NCI-H2171 (cell line): Measurements from ENCODE around the gene FBP1.
A peak's percentile ranks its signal among the peaks of the same experiment; 100 is the strongest.

ENCODE experiments used
- DNase-seq: peaks from one replicate; lab custom pipeline; 2025; lab: John Stamatoyannopoulos, UW

The FBP1 gene

DNA sequence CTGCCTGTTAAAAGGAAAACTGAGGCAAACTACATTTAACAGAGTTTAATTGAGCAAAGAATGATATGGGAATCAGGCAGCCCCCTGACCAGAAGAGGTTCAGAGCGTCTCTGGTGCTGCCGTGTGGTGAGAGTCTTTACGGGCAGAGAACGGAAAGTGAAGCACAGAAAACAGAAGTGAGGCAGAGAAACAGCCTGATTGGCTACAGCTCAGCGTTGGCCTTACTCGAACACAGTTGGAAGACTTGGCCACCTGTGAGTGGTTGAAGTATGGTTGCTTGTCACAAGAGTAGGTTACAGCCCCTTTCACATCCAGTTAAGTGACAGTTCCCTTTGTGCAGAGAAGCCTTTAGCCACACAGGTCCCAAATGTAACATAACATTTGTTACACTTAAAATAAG, 16.9 kb upstream of the FBP1 start:
- no peak for DNase-seq

DNA sequence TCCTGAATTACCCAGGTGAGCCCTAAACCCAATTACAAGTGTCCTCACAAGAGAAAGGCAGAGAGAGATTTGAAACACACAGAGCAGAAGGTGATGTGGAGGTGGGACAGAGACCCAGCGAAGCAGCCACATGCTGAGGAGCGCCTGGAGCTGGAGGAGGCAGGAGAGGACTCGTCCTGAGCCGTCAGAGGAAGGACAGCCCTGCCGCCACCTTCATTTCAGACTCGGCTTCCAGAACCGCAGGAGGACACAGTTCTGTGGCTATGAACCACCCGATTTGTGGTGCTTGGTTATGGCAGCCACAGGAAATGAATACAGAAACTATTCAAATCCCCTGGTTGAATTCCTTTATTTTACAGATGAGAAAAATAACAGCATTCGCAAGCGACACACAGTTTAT, 16.4 kb upstream of the FBP1 start:
- no peak for DNase-seq

DNA sequence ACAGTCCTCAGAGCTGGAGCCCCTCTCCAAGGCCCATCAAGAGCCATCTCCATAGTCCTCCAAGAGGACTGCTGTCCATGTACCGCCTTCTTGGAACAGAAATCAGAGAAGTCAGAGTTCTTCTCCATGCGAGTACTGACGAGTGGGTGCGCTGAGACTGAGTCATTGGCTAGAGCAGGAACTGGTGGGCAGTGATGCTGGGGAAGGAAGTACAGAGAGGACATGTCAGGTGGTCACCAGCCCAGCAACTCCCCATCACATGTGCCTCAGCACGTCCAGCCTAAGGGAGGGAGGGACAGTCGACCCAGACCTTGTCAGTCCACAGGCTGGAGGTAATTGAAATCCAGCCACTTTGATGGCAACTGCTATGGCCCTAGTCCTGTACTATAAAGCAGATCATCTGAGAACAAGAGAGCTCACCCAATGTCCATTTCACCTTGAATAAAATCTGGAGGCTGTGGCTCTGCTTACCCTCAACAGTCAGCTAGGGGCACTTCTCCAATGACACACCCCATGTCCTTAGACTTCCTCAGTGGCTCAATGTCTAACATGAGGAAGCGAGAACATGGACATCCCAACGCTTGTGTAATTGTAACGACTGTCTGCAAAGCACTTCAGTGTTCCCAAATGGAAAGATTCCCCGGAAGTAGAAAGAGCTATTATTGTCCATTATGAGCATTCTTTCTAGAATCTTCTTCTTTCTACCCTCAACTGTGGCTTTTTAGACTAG, 15.0 kb upstream of the FBP1 start:
- no peak for DNase-seq

- no peak for DNase-seq
Observed at GRCh38 chr9:94650949-94651348, 11.6 kb upstream of the FBP1 start.

GRCh38 chr9:94649100-94649819, 9.9 kb upstream of the FBP1 start:
- DNase-seq, result no peak

GRCh38 chr9:94648185-94648584, 8.9 kb upstream of the FBP1 start:
- no peak for DNase-seq

DNA sequence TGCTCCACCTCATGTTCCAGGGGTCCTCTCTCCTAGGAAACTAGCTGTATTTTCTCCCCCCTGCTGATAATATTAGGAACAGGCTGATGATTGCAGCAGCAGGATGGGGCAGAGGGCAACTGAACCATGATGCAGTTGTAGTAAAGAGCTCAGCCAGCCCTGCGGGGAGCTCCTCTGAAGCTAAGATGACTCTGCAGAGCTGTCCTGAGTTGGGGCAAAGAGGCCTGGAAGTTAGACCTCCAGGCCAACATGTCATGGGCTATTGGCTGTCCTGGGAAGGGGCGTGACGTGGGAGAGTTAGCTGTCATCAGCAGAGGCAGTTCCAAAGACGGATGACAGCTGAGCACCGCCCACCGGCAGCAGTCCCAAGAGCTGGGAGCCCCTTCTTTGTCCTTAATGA, 6.6 kb upstream of the FBP1 start:
- DNase-seq, result peak; percentile 22

- DNase-seq, result no peak
Observed at GRCh38 chr9:94644543-94644942, 5.2 kb upstream of the FBP1 start.

DNA sequence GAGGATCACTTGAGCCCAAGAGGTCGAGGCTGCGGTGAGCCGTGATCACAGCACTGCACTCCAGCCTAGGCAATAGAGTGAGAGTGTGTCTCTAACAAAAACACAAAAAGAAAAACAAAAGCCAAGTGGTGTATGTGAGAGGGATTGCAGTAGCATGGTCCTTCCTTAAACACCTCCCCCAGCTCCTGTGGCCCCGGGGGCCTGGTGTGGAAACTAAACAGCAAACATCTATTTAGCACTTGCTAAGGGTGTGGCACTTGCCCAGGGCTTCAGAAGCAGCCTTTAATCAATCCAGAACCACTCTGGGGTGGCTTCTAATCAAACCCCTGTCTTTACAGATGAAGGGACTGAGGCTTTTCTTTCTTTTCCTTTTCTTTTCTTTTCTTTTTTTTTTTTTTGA, 4.4 kb upstream of the FBP1 start:
- no peak for DNase-seq

- no peak for DNase-seq
Observed at GRCh38 chr9:94643176-94643575, 3.9 kb upstream of the FBP1 start.

- no peak for DNase-seq
Observed at GRCh38 chr9:94642501-94642900, 3.2 kb upstream of the FBP1 start.

DNA sequence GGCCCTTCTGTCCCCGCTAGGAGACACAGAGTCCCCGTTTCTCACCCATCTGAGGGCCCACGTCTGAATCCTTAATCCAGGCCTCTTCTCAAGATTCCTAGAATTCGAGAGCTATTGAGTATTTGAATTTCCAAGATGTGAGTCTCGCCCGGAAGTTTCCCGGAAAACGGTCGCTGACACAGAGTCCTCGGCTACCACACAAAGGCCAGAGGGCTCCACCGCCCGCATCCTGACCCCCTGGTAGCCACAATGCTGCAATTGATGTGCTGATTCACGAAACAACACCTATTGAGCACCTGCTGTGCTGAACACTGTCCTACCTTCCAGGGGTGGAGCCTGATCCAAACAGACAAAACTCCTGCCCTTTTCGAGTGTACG, 670 bp upstream of the FBP1 start:
- no peak for DNase-seq

DNA sequence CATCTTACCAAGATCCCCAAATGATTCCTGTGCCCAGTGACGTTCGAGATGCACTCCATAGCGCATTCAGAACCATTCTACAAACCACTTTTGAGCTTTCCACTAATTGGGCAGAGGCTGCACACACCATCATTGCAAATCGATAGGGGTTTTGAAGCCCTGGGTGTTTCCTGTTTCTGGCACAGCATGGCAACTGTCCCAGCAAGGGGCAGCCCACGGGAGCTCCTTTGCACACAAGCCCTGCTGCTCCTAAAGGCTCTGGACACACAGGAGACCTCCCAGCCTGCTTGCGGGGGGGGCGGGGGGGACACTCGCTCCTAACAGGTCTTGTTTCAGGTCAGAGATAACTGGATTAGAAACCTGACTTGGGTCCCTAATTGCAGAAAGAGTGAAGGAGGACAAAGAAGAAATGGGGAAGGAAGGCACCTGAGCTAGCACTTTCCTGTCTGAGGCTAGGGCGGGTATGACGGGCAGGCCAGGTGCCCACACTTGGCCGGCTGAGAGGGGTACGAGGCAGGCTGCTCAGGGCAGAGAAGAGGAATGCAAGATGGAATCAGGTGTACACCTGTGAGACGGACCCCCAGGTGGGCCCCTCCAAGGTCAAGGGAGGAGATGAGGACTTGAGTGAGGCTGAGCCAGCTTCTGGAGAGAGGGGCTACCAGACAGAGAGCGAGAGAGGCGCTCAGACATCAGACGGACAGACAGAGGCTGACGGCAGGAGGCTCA, 820 bp downstream of the FBP1 start:
- no peak for DNase-seq

GRCh38 chr9:94632737-94633136, 6.6 kb downstream of the FBP1 start:
- no peak for DNase-seq

DNA sequence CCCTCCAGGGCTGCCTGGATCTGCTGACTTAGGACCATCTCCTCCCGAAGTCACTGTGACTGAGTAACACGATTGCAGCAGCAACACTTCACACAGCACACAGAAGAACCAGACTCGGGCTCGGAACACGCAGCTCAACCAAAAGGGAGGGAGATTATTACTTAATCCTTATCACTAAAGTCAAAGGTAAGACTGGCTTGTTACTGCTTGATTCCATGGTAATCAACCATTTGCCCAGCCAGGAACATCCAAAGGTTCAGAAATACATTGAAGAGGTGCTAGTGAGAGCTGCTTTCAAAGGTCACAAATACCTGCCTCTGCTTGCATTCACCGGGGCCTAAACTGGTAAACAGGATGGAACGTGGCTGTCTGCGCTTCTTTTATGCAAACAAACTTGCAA, 7.7 kb downstream of the FBP1 start:
- no peak for DNase-seq

DNA sequence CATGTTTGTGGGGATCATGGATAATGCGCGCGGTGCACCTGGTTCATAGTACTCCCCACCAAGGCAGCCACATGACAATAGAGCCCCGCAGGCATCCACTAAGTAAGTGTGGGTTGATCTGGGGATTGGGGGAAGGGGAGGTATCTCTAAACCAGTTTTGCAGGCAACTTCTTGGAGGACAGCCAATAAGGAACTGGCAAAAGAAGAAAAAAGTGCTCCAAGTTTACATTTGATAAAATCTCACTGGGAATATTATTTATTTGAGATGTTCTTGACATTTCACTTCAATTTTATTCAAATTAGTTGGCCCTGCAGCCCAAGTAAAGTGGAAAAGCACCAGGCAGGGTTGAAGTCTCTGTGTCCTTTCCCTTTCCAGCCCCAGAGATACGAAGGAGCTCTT, 8.5 kb downstream of the FBP1 start:
- no peak for DNase-seq

DNA sequence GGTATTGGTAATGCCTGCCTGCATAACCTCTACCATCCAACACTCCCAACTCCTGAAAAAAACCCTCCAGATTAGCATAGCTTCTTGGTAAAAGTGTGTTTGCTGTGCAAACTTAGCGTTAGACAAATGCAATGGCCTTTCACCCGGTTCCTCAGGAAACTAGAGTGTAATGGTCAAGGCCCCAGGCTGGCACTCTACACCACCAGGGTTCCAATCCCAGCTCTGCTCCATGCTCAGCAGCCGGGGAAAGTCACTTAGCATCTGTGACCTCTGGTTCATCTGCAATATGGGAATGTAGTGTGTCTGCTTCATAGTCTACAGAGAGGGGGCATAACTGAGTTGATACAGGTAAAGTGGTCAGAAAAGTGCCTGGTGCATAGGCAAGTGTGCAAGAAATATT, 9.0 kb downstream of the FBP1 start:
- no peak for DNase-seq

- no peak for DNase-seq
Observed at GRCh38 chr9:94627287-94627686, 12.0 kb downstream of the FBP1 start.

DNA sequence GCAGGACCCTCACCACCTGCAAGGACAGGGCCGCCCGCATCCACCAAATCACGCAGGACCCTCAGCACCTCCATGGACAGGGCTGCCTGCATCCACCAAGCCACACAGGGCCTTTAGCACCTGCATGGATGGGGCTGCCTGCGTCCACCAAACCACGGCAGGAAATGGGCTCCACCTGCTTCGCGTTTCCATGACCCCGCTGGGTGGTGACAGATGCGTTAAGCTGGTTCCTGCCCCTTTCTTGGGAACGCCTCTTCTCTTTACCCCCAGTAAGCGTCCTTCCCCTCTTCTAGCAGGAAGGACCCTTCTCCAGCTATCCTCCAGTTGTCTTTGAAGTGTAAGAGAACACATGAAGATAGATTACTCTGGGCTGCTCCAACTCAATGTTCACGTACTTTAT, 13.5 kb downstream of the FBP1 start:
- no peak for DNase-seq

DNA sequence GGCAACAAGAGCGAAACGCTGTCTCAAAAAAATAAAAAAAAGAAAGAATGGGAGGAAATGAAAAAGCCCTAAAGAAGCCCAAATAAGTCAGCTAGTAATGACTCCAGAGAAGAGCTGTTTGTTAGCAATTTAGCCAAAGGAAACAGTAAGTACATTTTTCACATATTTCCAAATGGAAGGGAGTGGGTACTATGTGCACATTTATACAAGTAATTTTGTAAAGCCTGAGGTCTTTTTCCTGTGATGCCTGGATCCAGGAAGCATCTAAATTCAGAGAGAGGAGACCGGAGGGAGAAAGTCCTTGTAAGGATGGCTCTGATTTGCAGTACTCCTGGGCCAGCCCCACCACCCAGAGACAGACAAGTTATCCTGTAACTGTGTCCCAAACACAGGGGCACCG, 14.7 kb downstream of the FBP1 start:
- no peak for DNase-seq

GRCh38 chr9:94623253-94623652, 16.1 kb downstream of the FBP1 start:
- DNase-seq, result no peak

DNA sequence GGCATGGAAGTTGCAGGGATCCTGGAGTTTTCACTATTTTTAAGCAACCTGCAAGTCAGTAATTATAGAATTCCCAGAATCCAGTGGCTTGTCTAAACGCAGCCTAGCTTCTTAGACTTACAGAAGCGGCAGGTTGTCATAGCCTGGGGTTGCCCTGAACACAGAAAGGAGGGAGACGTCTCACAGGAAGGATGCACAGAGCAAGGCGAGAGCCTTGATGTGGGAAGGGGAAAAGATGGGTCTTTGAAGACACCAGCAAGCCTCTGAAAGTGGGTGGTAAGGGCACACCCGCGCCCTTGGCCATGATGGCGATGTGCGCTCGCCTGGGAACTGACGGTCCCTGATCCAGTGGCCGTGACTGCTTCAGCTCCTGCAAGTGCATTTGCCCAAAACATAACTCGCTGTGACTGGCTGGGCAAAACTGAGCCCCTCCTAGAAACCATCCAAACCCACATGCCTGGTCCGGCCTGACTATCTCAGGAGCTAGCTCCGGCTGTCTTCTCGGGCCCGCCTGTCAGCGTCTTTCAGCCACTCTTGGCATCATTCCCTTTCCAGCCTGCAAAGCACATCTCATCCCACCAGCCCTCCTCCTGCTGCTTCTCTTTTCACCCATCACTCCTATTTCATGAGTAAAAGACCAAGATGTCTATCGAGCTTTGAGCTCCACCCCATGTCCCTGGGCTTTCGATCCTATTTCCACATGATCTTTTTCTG, 17.1 kb downstream of the FBP1 start:
- DNase-seq, result no peak

- DNase-seq, result no peak
Observed at GRCh38 chr9:94619026-94619425, 20.3 kb downstream of the FBP1 start.
